UCSD-AML1 (cell line): Measurements from ENCODE around the gene TNNT2.

Source experiments
- DNase-seq: peaks from one replicate; lab custom pipeline; 2025; ENCODE audit not compliant: unreplicated experiment; lab: John Stamatoyannopoulos, UW

Gene TNNT2

DNA sequence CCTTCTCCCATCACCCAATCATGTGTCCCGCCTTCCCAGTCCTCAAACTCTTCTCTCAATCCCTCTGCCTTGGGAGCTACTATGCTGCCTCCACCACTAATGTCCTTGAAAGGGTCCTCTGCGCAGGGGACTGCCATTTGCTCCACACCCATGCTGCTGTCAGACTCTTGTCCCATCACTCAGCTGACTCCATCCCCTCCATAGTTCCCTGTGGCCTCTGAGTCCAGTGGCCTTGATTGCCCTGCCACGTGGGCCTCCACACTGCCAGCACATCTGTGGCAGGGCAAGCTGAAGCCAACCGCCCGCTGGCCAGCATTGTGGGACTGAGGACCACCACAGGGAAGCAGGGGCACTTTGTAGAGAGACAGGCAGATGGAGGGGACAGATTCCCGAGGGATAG, 1.3 kb upstream of the TNNT2 start:
- DNase-seq = no peak

DNA sequence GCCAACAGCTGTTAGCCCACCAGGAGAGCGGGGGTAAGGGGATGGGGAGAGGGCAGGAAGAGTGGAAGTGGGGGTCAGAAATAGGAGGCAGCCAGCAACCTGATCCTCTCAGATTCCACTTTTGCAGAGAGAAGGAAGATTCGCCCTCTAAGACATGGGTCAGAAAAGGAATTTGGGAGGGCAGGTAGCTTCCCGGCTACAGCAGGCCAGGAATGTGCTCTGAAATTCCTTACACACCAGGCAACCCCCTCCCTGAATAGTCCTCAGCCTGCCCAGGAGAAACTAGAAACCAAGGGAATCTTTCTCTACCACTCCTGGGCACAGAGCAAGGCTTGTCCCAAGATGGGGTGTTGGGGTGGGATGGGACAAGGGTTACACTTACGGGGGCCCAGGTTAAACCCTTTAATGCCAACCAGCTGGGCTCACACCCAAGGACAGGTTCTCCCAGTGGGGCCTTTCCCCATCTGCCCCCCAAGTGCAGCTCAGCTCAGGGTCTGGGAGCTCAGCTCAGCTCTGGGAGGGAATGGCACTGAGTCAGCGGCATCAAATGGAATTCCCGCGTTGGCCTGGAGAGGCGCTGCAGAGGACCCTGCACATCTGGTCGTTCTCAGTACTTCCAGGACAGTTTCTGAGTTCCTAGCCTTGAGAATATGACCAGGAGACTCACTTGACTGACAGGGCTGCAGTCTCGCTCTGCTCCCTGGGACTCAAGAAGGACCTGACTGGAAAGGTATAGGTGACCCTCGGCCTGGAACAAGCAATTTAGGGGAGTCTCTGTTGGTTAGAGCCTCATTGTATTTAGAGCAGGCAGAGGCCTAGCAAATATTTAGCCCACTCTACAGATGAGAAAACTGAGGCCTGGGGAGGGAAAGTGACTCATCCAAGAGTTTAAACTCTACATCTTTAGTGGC, 761 bp downstream of the TNNT2 start:
- peak; percentile 41 for DNase-seq

DNA sequence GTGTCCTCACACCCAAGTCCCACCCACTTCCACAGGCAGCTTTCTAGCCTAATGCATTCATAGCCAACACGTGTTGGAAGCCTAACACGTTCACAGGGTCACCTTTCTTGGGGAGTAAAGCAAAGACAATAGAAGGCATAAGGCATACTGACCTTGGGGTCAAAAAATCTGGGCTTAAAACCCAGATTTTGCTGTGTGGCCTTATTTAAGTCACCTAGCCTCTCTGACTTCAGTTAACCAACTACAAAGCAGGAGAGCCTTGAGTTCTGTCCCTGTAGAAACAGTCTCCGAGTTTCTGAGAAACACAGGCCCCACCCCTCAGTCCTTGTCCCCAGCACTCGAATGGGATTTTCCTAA, 1.4 kb downstream of the TNNT2 start:
- no peak for DNase-seq

DNA sequence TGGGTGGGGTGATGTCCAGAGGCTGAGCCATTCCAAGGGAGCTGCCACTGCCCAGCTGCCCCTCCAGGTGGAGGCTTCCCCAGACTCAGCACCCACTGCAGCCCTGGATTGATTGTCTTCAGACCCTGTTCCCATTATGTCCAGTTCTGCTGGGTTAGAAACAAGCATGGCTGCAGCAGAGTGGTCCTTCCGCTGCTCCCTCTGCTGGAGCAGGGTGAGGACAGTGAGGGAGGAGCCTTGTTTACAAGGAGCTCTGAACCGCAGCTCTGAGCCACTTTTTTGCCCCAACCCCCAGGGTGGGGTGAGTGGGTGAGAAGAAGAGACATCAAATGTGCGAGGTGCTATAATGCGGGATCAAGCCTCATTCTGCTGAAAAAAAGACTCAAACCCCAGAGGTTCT, 2.3 kb downstream of the TNNT2 start:
- no peak for DNase-seq

DNA sequence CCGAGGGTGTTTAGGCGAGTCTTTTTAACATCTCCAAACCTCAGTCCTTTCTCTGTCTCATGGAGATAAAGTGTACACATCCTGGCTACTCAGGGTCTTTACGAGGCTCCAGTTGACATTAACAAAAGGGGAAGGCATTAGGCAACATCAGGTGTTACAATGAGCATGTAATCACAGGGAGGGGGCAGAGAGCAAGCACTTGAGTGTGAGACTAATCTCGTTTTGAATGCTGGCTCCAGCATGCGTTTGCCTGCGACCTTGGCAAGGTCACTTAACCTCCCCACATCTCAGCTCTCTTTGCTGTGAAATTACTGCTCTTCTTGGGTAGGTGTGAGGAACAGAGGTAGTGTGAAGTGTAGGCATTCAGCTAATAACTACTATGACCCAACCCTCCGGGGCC, 3.1 kb downstream of the TNNT2 start:
- DNase-seq = no peak

DNA sequence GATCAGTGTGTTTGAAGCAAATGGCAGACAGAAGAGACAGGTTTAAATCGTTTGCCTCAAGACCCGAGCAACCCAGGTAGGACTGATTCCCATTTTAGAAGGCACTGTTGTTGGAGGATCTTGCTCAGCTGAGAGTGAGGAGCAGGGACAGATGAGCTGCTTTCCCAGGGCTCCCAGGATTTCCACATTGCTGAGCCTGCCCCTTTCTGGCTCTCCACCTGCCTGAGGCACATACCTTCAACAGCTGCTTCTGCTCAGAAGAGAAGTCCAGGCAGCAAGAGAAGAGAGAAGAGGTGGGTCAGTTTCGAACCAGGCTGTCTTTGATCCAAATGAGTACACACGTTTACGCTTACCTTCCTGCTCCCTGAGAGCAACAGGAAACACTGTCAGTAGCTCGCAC, 5.7 kb downstream of the TNNT2 start:
- DNase-seq = no peak

DNA sequence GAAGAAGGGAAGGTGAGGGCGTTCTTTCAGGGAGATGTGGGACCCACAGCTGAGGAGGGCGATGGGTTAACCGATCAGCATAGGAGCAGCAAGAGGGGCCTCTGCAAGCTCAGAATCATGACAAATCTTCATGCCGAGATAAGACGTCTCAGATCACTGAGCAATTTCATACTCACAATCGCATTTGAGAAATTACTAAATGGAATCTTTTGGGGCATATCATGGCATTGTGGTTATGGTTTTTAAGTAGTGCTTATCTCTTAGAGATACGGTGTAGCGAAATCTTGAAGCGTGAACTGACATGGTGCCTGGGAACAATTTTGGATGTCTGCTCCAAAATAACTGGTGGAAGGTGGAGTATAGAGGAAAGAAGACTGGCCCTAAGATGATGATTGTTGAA, 6.2 kb downstream of the TNNT2 start:
- no peak for DNase-seq

DNA sequence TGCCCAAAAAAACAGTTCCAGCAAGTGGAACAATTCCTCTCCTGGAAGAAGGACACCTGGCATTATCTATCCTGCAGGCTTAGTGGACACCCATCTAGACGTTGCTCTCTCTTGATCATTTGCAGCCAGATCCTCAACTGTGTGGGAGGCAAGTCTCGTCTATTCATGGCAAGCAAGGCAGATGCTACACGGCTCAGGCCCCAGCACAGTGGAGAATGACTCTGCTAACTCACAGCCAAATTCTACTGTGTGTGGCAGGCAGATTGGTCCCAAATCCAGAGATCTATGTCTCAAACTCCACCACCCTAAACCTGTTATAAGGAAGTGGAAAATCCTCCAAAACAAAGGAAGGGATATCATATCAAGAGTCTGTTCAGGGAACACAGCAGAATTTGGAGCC, 7.0 kb downstream of the TNNT2 start:
- no peak for DNase-seq

DNA sequence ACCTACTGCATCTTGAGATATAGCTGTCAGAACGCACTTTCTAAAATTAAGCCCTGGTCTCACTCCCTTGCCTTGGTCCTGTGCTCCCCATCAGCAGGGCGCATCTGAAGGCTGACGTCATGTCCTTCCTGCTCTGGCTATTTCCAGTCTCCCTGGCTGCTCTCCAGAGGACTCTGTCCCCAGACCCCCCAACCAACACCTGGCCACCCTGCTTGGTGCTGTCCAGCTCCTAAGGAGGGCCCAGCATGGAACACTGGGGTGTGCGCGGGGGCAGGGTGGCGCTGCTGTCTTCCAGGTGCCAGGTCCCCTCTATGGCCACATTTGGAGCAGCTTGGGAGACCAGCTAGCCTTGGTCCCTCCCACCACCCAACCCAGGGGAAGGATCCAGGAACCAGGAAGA, 8.3 kb downstream of the TNNT2 start:
- no peak for DNase-seq

DNA sequence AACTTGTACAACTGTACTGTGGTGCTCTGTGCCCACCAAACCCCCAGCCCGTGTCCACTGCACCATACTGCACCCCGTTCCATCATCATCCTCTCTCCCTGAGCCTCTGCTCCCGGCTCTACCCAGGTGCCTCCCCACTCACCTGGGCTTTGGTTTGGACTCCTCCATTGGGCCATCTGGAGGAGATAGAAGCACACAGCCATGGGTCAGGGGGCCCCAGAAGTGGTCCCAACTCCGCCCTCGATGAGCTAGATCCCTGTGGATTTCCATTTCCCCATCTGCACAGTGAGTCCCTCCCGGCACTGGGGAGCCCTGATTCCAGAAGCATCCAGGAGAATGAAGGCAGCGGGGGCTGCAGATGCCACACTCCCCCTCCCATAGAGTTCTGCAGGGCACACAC, 10.8 kb downstream of the TNNT2 start:
- DNase-seq = no peak

DNA sequence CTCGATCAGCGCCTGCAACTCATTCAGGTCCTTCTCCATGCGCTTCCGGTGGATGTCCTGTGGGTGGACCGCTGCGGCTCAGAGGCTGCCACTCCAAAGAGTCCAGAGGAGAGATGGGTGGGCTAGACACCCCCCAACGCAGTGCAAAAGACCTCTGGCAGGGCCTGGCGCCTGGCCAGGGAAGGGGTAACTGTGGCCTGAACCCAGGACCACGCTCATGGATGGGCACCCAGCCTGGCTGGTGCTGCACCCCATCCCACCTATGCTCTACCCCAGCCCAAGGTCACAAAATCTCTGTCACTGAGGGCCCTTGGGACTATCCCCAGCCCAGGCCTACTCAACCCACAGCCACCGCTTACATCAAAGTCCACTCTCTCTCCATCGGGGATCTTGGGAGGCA, 12.2 kb downstream of the TNNT2 start:
- no peak for DNase-seq

DNA sequence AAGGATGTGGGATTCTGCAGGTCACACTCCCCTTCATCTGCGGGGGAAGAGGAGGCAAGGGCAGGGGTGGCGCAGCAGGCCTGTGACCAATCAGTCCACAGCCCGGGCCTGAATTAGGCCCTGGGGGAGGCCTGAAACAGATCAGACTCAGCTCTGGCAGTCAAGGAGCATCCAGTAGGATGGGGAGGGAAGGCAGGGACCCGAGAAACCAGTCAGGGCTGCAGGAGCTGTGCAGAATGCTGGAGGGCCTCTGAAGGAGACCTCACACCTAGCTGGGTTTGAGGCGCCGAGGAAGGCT, 12.7 kb downstream of the TNNT2 start:
- no peak for DNase-seq

DNA sequence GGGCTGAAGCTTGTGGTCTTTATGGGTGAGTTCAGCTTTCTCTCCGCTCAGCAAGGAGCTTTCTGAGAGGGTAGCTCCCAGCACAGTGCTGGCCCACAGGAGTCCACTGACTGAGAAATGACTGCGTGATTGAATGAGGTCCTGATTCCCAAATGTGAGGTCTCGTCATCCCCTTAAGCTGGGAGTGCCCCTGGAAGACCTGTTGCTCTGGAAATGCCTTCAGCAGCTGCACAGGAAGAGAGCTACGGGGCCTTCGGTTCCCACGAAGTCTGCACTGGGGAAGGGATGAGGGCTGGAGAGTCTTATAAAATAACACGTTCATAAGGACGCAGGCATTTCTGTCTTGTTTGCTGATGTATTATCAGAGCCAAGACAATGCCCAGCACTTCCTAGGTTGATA, 14.0 kb downstream of the TNNT2 start:
- DNase-seq = no peak

DNA sequence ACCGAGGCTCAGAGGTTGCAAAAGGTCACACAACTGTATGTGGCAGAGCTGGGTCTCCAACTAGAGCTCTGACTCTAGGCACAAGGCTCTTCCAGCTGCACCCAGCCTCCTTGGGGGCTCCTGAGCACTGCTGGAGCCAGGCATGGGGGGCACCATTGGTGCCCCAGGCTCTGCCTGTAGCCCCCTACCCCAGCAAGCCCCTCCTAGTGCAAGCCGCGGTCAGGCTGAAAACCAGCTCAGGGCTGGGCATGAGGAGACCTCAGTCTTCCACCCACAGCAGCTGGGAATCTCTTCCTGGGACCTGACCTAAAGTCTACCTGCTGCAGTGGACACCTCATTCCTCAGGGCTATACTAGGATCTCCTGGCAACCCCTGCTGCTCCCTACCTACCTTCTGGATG, 14.6 kb downstream of the TNNT2 start:
- no peak for DNase-seq

DNA sequence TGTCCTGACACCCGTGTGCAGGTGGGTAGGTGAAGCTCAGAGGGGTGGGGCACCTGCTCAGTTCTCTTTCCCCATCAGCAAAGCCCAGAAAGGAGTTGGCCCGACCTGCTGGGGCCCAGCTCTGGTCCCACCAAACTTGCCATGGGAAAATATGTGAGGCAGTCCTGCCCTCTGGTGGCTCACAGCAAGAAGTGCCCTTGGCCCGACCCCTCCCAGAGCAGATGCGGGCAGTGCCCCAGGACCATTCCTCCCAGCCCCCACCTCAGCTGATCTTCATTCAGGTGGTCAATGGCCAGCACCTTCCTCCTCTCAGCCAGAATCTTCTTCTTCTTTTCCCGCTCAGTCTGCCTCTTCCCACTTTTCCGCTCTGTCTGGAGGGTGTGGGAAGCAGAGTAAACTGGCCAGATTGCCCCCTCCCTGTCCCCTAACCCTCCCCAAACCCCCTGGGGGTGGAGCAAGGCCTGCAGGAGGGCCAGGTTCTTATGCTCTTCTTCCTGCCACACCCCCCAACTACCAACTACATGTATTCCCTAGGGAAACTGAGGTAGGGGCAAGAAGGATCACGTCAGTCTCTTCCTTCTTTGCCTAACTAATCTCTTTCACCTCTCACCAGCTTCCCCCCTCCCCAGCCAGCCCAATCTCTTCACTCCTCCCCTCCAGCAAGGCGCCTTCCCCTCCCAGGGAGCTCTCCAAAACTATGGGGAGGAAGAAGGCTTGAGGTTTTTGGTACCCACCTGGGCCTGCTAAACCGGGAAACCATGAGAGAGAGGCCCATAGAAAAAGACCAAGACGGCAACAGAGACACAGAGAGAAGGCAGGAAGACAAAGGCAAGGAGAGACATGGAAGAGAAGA, 15.6 kb downstream of the TNNT2 start:
- peak; percentile 28 for DNase-seq

DNA sequence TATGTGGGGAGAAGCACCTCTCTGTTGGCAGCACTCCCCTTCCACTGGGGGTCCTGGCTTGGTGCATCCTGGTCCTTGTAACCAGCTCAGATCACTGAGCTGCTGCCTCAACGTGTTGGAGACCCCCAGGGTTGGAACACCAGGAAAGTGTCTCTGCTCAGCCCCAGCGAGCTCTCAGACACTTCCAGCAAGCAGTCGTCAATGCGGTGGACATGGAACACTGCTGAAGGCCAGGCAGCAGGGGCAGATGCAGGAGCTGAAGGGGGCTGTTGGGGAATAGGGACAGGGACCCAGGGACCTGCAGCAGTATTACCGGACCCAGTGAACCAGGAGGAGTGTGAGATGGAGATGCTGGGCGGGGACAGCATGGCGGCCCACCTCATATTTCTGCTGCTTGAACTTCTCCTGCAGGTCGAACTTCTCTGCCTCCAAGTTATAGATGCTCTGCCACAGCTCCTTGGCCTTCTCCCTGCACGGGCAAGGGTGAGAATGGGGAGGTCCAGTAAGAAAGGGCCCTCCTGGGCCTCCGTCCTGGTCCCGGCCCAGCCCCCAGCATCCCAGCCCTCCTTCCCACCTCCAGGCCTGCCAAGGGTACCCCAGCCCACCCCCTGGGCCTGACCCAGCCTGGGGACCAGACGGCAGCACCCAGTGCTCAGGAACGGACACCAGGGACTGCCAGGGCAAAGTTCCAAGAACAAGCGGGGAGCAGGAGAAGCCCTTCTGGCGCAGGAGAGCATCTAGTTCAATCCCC, 16.4 kb downstream of the TNNT2 start:
- DNase-seq = no peak

DNA sequence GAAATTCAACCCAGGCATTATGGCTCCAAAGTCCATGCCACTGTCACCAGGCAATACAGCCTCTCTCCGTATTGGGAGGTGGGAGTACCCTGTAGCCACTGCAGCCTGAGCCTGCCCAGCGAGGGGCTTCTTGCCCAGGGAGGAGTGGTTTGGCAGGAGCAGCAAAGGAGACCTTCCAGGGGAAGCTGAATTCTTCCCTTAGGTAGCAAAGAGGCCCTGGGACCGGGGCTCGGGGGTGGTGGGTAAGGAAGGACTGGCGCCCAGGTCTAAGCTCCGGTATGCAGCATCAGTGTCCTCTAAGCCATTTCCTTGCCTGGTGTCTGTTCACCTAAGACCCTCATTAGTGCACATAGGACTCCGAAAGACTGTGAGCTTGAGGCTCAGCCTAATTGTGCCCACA, 17.0 kb downstream of the TNNT2 start:
- DNase-seq = no peak

DNA sequence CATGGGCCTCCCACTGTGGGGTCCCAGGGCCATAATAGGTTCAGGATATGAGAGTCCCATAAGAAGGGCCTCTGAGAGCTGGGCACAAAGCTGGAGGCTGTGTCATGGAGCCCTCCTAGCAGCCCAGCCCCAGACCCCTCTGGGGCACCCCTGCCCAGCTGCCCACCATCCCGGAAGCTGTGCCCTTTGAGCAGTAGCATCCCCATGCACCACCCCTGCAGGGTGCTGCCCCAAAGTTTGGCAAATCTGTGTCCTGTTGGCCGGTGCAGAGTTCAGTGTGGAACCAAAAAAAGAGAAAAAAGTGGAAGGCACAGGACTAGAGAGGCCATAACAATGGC, 17.6 kb downstream of the TNNT2 start:
- no peak for DNase-seq

DNA sequence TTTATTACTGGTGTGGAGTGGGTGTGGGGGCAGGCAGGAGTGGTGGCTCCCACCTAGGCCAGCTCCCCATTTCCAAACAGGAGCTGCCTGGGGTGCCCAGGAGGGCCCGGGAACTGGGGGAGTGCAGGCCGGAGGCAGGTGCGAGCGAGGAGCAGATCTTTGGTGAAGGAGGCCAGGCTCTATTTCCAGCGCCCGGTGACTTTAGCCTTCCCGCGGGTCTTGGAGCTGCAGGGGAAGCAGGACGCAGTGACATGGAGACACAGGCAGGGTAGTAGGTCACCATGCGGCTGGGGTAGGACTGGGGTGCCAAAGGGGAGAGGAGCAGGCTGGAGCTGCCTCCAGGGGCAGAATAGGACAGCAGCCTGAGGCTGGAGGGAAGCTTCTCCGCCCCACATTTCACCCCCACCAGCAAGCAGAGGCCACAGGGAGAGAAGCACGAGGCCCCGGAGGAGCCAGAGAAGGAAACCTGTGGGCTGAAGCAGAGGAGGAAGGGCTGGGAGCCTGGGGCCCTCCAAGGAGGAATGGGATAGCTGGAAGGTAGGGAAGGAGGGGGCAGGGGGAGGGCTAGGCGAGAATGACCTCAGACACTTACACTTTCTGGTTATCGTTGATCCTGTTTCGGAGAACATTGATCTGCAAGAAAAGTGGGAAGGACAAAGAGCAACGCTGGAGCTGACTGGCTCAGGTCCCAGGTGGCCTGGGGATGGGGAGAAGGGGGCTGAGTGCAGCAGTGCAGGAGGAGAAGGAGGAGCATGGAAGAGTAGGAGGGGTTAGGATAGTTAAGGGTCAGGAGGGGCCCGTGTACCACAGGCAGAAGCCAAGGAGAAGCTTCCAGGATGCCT, 18.2 kb downstream of the TNNT2 start:
- DNase-seq = no peak

DNA sequence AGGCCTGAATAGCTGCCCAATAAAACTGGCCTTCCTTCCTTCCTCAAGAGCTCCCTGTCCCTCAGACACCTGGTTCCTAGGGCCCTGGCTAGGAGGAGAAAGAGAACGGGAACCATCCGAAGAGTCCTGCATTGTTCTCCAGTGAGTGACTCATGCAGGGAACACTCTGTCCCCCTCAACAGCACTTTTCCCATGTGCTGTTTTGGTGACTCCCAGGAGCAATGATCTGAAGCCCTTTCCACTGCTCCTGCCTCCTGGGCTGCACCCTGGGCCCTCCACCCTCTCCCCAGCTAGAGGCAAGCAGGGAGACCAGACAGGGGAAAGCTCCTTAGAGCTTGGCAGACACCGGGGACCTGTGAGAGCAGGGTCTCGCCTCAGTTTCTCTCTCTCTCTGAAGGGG, 18.9 kb downstream of the TNNT2 start:
- no peak for DNase-seq
